Ovary (tissue), 3 donors: ENCODE data around the gene CIC.

ENCODE experiments used
- CTCF ChIP-seq, 3 donors: fragments of 450-650 bp in 2 of 3; fragments of 200-600 bp in 1 of 3; IDR thresholded peaks; one replicate each; pipeline versions ENCODE4 v1.5.1 to v1.8.0; 2016 to 2022; ENCODE audit warnings: antibody characterized with exemption in 3 of 3, mild to moderate bottlenecking in 1 of 3
- EP300 ChIP-seq: sonication (generic); formaldehyde crosslinking; IDR thresholded peaks from one replicate; pipeline ENCODE4 v1.6.1; 2017; ENCODE audit warnings: antibody characterized with exemption
- donor health status: DM: no; HTN: no; CAD: no.

- TF ChIP-seq CTCF (IDR thresholded peaks at IDR 0.05) (no peak), EP300 (no peak)
Observed at GRCh38 chr19:42282819-42283187, 13.8 kb downstream of the CIC start.
